ENCODE measurements around the gene MAP3K7CL.

The MAP3K7CL gene

GRCh38 chr21:29104239-29104708, 26.2 kb upstream of the MAP3K7CL start:
- no peak overlapping the region for H3K4me3 ChIP-seq (ENCODE audit: low read depth, low read length)
- POLR2A ChIA-PET, result interaction anchor here (0.6 to 2.2 kb wide), 5 partner anchors 11 to 319 kb away, joined by 3 to 8 read pairs (median 3); partner anchors contain the start of gene BACH1
- CTCF ChIA-PET, result interaction anchor here (1.0 to 3.9 kb wide), 7 partner anchors 9 to 269 kb away, joined by 3 to 17 read pairs (median 4); no protein-coding TSS in a partner anchor
- TF ChIP-seq CTCF (IDR thresholded peaks at IDR 0.05; ENCODE audit: insufficient read depth, low read length, missing control alignments), result no peak
- no peak for DNase-seq (ENCODE audit: low read depth, low spot score)

- TF ChIP-seq CTCF (IDR thresholded peaks at IDR 0.05; ENCODE audit: insufficient read depth, low read length, missing control alignments), result no peak
- POLR2A ChIA-PET, result interaction anchor here (1.2 to 2.2 kb wide), 2 partner anchors 10 to 195 kb away, joined by 3 to 8 read pairs; no protein-coding TSS in a partner anchor
- DNase-seq (ENCODE audit: low read depth, low spot score), result no peak
- CTCF ChIA-PET, result interaction anchor here (0.8 to 3.9 kb wide), 10 partner anchors 13 to 344 kb away, joined by 3 to 17 read pairs (median 4); no protein-coding TSS in a partner anchor
- H3K4me3 ChIP-seq (ENCODE audit: low read depth, low read length), result no peak overlapping the region
Measured at GRCh38 chr21:29105218-29105617, 25.2 kb upstream of the MAP3K7CL start.

GRCh38 chr21:29114765-29115500, 15.5 kb upstream of the MAP3K7CL start:
- no peak overlapping the region for H3K4me3 ChIP-seq (ENCODE audit: low read depth, low read length)
- CTCF ChIA-PET, result interaction anchor here (1.0 to 1.7 kb wide), 5 partner anchors 12 to 257 kb away, joined by 3 to 6 read pairs (median 3); no protein-coding TSS in a partner anchor
- no peak for TF ChIP-seq CTCF (IDR thresholded peaks at IDR 0.05; ENCODE audit: insufficient read depth, low read length, missing control alignments)
- DNase-seq (ENCODE audit: low read depth, low spot score), result no peak
- POLR2A ChIA-PET, result interaction anchor here (0.6 to 1.8 kb wide), 2 partner anchors 10 to 34 kb away, joined by 4 to 8 read pairs; no protein-coding TSS in a partner anchor

GRCh38 chr21:29115899-29116298, 14.5 kb upstream of the MAP3K7CL start:
- no peak overlapping the region for H3K4me3 ChIP-seq (ENCODE audit: low read depth, low read length)
- ChIA-PET CTCF (interaction anchor here (0.8 to 1.0 kb wide), 2 partner anchors 33 to 48 kb away, joined by 3 read pairs; no protein-coding TSS in a partner anchor), POLR2A (interaction anchor here (1.8 kb wide), 1 partner anchor 11 kb away, joined by 8 read pairs; no protein-coding TSS in a partner anchor)
- no peak for TF ChIP-seq CTCF (IDR thresholded peaks at IDR 0.05; ENCODE audit: insufficient read depth, low read length, missing control alignments)
- no peak for DNase-seq (ENCODE audit: low read depth, low spot score)

GRCh38 chr21:29117372-29117955, 13.0 kb upstream of the MAP3K7CL start:
- TF ChIP-seq CTCF (IDR thresholded peaks at IDR 0.05; ENCODE audit: insufficient read depth, low read length, missing control alignments), result no peak
- no peak for DNase-seq (ENCODE audit: low read depth, low spot score)
- no peak overlapping the region for H3K4me3 ChIP-seq (ENCODE audit: low read depth, low read length)
- CTCF ChIA-PET, result no interaction called here
- POLR2A ChIA-PET, result no interaction called here

GRCh38 chr21:29121759-29122158, 8.7 kb upstream of the MAP3K7CL start:
- no peak overlapping the region for H3K4me3 ChIP-seq (ENCODE audit: low read depth, low read length)
- DNase-seq (ENCODE audit: low read depth, low spot score), result no peak
- POLR2A ChIA-PET, result no interaction called here
- CTCF ChIA-PET, result no interaction called here
- no peak for TF ChIP-seq CTCF (IDR thresholded peaks at IDR 0.05; ENCODE audit: insufficient read depth, low read length, missing control alignments)
